H9 (cell line): ENCODE data around the gene FABP7. TPM values are rescaled to one million over a fixed set of nuclear protein-coding genes. Genes with fewer than 3 reads are reported as not detected.

Experiments
- DNase-seq: peaks from one replicate; pipeline ENCODE4 v3.0.0-alpha.2; 2017
- H2AFZ ChIP-seq: one replicate; pipeline ENCODE4 v1.6.1; 2013; ENCODE audit warnings: mild to moderate bottlenecking, low read length, control low read depth, moderate library complexity
- H2AK5ac ChIP-seq: 2 replicates; pipeline ENCODE4 v1.6.1; 2013; ENCODE audit warnings: low read length, control low read depth, mixed read lengths; ENCODE audit not compliant: insufficient read length
- H2BK120ac ChIP-seq: one replicate; pipeline ENCODE4 v1.6.1; 2013; ENCODE audit warnings: low read depth, mild to moderate bottlenecking, low read length, control low read depth, inconsistent platforms; ENCODE audit not compliant: poor library complexity, severe bottlenecking
- H2BK12ac ChIP-seq: 2 replicates; pipeline ENCODE4 v1.6.1; 2013; ENCODE audit warnings: low read length, control low read depth, mixed read lengths, low read depth; ENCODE audit not compliant: insufficient read length
- H2BK15ac ChIP-seq: 2 replicates; pipeline ENCODE4 v1.6.1; 2013; ENCODE audit warnings: low read depth, low read length, control low read depth
- H2BK20ac ChIP-seq: one replicate; pipeline ENCODE4 v1.6.1; 2013; ENCODE audit warnings: low read depth, mild to moderate bottlenecking, low read length, control low read depth, inconsistent platforms; ENCODE audit not compliant: poor library complexity, severe bottlenecking
- H2BK5ac ChIP-seq: 2 replicates; pipeline ENCODE4 v1.6.1; 2013; ENCODE audit warnings: low read length, control low read depth, mixed read lengths; ENCODE audit not compliant: insufficient read length
- H3K14ac ChIP-seq: 2 replicates; pipeline ENCODE4 v1.6.1; 2013; ENCODE audit warnings: low read length, control low read depth; ENCODE audit not compliant: insufficient read depth
- H3K18ac ChIP-seq: 2 replicates; pipeline ENCODE4 v1.6.1; 2013; ENCODE audit warnings: low read depth, mild to moderate bottlenecking, mixed read lengths, low read length, control low read depth; ENCODE audit not compliant: insufficient read length
- H3K23ac ChIP-seq: 2 replicates; pipeline ENCODE4 v1.6.1; 2013; ENCODE audit warnings: low read length, control low read depth, mixed read lengths, low read depth; ENCODE audit not compliant: insufficient read length
- H3K23me2 ChIP-seq: 2 replicates; pipeline ENCODE4 v1.6.1; 2013; ENCODE audit warnings: low read depth, mild to moderate bottlenecking, mixed read lengths, low read length, control low read depth; ENCODE audit not compliant: insufficient read length, poor library complexity, severe bottlenecking
- H3K27ac ChIP-seq: 2 replicates; pipeline ENCODE4 v1.5.1; 2013; ENCODE audit warnings: low read length, control low read depth, mixed read lengths, low read depth; ENCODE audit not compliant: insufficient read length
- H3K27me3 ChIP-seq: 2 replicates; pipeline ENCODE4 v1.6.1; 2013; ENCODE audit warnings: low read length, control low read depth, inconsistent platforms; ENCODE audit not compliant: insufficient read depth
- H3K4ac ChIP-seq: 2 replicates; pipeline ENCODE4 v1.6.1; 2013; ENCODE audit warnings: low read depth, mild to moderate bottlenecking, control low read depth, inconsistent platforms, low read length, moderate library complexity
- H3K4me1 ChIP-seq: 2 replicates; pipeline ENCODE4 v1.6.1; 2013; ENCODE audit warnings: low read length, control low read depth, inconsistent platforms; ENCODE audit not compliant: insufficient read depth
- H3K4me2 ChIP-seq: 2 replicates; pipeline ENCODE4 v1.6.1; 2013; ENCODE audit warnings: low read length, control low read depth, mixed read lengths; ENCODE audit not compliant: insufficient read length, insufficient read depth
- H3K56ac ChIP-seq: 2 replicates; pipeline ENCODE4 v1.6.1; 2013; ENCODE audit warnings: low read depth, mild to moderate bottlenecking, mixed read lengths, low read length, control low read depth; ENCODE audit not compliant: insufficient read length
- H3K79me1 ChIP-seq: 2 replicates; pipeline ENCODE4 v1.6.1; 2013; ENCODE audit warnings: low read depth, mild to moderate bottlenecking, moderate library complexity, low read length, control low read depth, inconsistent platforms; ENCODE audit not compliant: insufficient read depth, poor library complexity, severe bottlenecking
- H3K79me2 ChIP-seq: 2 replicates; pipeline ENCODE4 v1.6.1; 2013; ENCODE audit warnings: low read length, control low read depth, inconsistent platforms; ENCODE audit not compliant: insufficient read depth
- H3K9ac ChIP-seq: 2 replicates; pipeline ENCODE4 v1.6.1; 2013; ENCODE audit warnings: low read length, control low read depth, mixed read lengths; ENCODE audit not compliant: insufficient read length; ENCODE audit errors: extremely low read depth
- H3K9me3 ChIP-seq: one replicate; pipeline ENCODE4 v1.6.1; 2013; ENCODE audit warnings: low read depth, low read length, inconsistent platforms; ENCODE audit not compliant: control insufficient read depth
- H3T11ph ChIP-seq: one replicate; pipeline ENCODE4 v1.6.1; 2013; ENCODE audit warnings: mild to moderate bottlenecking, low read length, control low read depth, inconsistent platforms
- H4K20me1 ChIP-seq: one replicate; pipeline ENCODE4 v1.6.1; 2013; ENCODE audit not compliant: control insufficient read depth, insufficient read length, insufficient read depth
- H4K5ac ChIP-seq: 2 replicates; pipeline ENCODE4 v1.6.1; 2013; ENCODE audit warnings: low read depth, mild to moderate bottlenecking, mixed read lengths, low read length, control low read depth; ENCODE audit not compliant: insufficient read length
- H4K8ac ChIP-seq: replicated peaks from 2 replicates; pipeline ENCODE4 v1.6.1; 2013; ENCODE audit warnings: low read length, control low read depth, mixed read lengths, low read depth; ENCODE audit not compliant: insufficient read length
- H4K91ac ChIP-seq: 2 replicates; pipeline ENCODE4 v1.6.1; 2013; ENCODE audit warnings: low read depth, mild to moderate bottlenecking, moderate library complexity, mixed read lengths, low read length, control low read depth; ENCODE audit not compliant: insufficient read length
- H3K27ac Mint-ChIP-seq, 3 experiments: 2 replicates in 2 of 3; 3 replicates in 1 of 3; pipeline ENCODE4 v1.8.0; 2020 to 2021; ENCODE audit warnings: mixed read lengths in 3 of 3, mild to moderate bottlenecking in 1 of 3, moderate library complexity in 1 of 3
- H3K27me3 Mint-ChIP-seq: 2 replicates; pipeline ENCODE4 v1.8.0; 2021; ENCODE audit warnings: low read depth, mild to moderate bottlenecking, moderate library complexity, mixed read lengths
- H3K36me3 Mint-ChIP-seq, 3 experiments: 2 replicates in 2 of 3; 3 replicates in 1 of 3; pipeline ENCODE4 v1.8.0; 2020 to 2021; ENCODE audit warnings: low read depth in 3 of 3, mixed read lengths in 3 of 3; ENCODE audit not compliant: insufficient read depth in 1 of 3
- H3K4me1 Mint-ChIP-seq, 2 experiments: 2 replicates each; pipeline ENCODE4 v1.8.0; 2020; ENCODE audit warnings: mixed read lengths in 2 of 2
- H3K4me3 Mint-ChIP-seq, 2 experiments: 2 replicates in 1 of 2; 3 replicates in 1 of 2; pipeline ENCODE4 v1.8.0; 2020 to 2021; ENCODE audit warnings: mild to moderate bottlenecking in 2 of 2, mixed read lengths in 2 of 2, moderate library complexity in 1 of 2
- H3K9me3 Mint-ChIP-seq, 2 experiments: 2 replicates in 1 of 2; 3 replicates in 1 of 2; pipeline ENCODE4 v1.8.0; 2020; ENCODE audit warnings: mild to moderate bottlenecking in 2 of 2, mixed read lengths in 2 of 2, moderate library complexity in 1 of 2
- CTCF ChIP-seq: fragments of 200-600 bp; sonication (generic); conservative IDR thresholded peaks from 3 replicates; pipeline ENCODE4 v1.8.0; 2021; ENCODE audit warnings: antibody characterized with exemption, mild to moderate bottlenecking
- WGBS: extraction: QIAGEN DNeasy Blood & Tissue Kit; methylation state at CpG from one replicate; pipeline ENCODE4 v1.1.7; 2013; ENCODE audit warnings: missing lambda C conversion rate, low lambda C conversion rate, mixed read lengths; ENCODE audit not compliant: insufficient read length; ENCODE audit errors: extremely low coverage; 5-methylcytosine and 5-hydroxymethylcytosine counted together
- total RNA-seq: library from RNA; stranded (reverse); gene quantifications from 2 replicates; pipeline ENCODE4 v1.2.1, GENCODE V29; 2021

FABP7 gene
- total RNA-seq, 1 experiment from 2014 or later: 3.9 TPM

GRCh38 chr6:122825163-122825562, 45.6 kb downstream of the FABP7 start:
- Histone ChIP-seq H4K91ac (no peak overlapping the region), H4K8ac (no peak overlapping the region), H3K18ac (no peak overlapping the region), H2BK20ac (no peak overlapping the region), H3K9me3 (no peaks in the 10 kb centered on the region), H2BK5ac (no peak overlapping the region), H3K27me3 (no peaks in the 10 kb centered on the region), H3K14ac (no peak overlapping the region), H4K5ac (no peak overlapping the region), H2BK15ac (no peak overlapping the region), H3K27ac (no peak overlapping the region), H4K20me1 (no peaks in the 10 kb centered on the region), H3K79me2 (no peaks in the 10 kb centered on the region), H2AFZ (no peak overlapping the region), H3K23me2 (no peaks in the 10 kb centered on the region), H3K56ac (no peak overlapping the region), H2BK120ac (no peak overlapping the region), H3K79me1 (no peaks in the 10 kb centered on the region), H3K4me2 (no peak overlapping the region), H2BK12ac (no peak overlapping the region), H2AK5ac (no peak overlapping the region), H3T11ph (no peak overlapping the region), H3K9ac (no peak overlapping the region), H3K4ac (no peak overlapping the region), H3K23ac (no peak overlapping the region), H3K4me1 (peaks cover 3% of the 10 kb centered on the region; the same call in 1 of the 2 replicates)
- DNase-seq: no peak
- Mint-ChIP-seq H3K4me3 (no peak overlapping the region), H3K36me3 (no peaks in the 10 kb centered on the region), H3K9me3 (no peaks in the 10 kb centered on the region), H3K27me3 (no peaks in the 10 kb centered on the region; the same call in 1 of the 2 replicates), H3K4me1 (peaks cover 25 to 26% of the 10 kb centered on the region in 2 experiments), H3K27ac (no peak overlapping the region; a peak in 1 of 7 replicates)
- WGBS: no CpG with 5 or more reads among the region's 5 CpGs
- no peak for TF ChIP-seq CTCF
